ENCODE data around the gene HIF3A.

GRCh38 chr19:46340051-46340659, 43.3 kb downstream of the HIF3A start:
- TF ChIP-seq CTCF (IDR thresholded peaks at IDR 0.05) (no peak), POLR2A (IDR thresholded peaks at IDR 0.05) (no peak)
